GM19468 (cell line): ENCODE data around the gene OR6N1.

Experiments used
- ATAC-seq: cut with Tn5 transposase; IDR thresholded peaks from one replicate; pipeline ENCODE4 v1.9.1; 2021; ENCODE audit warnings: mild to moderate bottlenecking, moderate library complexity, moderate number of reproducible peaks; ENCODE audit not compliant: unreplicated experiment; ENCODE audit errors: extremely low read depth

The OR6N1 gene

DNA sequence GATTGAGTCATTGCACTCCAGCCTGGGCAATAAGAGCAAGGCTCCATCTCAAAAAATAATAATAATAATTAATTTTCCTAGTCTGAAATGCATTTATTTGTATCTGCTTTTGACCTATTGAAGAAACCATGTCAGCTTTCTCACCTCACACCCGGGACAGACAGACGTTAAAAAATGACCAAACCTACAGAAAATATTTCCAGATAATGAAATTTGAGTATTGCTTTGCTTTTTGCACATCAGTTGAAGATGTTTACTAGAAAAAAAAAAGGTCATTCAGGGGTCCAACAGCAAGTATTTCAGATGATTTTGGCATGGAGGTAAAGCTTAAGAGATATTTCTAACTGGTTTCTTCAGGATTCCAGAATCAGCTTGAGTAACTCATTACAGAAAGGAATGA lies 17.6 kb downstream of the OR6N1 start, which contains the start of gene OR6K6:
Gene OR6K6, plus strand, starts transcription at position 301 of the 400 bp plus-strand sequence. CDS start 168 bp downstream, outside the sequence.
- no peak for ATAC-seq

DNA sequence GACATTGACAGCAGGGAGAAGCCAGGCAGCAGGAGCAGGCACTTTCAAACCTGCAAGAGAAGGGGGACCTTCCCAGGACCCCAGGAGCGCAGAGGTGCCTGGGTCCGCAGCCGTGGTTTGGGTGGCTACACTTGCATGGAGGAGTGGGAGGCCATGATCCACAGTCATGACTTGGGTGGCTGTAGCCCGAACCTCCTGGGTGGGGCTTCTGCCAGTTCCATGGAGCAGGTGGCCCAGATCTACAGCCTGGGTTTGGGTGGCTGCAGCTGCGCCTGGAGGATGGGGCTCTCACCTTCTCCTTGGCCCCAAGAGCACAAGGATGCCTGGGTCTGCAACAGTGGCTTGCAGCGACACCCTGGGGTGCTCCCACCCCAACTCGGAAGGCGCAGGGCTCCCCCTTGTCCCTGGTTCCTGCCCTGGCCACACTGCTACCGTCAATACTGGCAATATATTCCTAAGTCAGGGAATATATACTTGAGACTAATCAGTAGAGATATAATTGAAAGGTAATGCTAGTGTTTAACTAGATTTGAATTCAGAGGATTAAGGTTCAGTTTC lies 19.8 kb downstream of the OR6N1 start:
- no peak for ATAC-seq

DNA sequence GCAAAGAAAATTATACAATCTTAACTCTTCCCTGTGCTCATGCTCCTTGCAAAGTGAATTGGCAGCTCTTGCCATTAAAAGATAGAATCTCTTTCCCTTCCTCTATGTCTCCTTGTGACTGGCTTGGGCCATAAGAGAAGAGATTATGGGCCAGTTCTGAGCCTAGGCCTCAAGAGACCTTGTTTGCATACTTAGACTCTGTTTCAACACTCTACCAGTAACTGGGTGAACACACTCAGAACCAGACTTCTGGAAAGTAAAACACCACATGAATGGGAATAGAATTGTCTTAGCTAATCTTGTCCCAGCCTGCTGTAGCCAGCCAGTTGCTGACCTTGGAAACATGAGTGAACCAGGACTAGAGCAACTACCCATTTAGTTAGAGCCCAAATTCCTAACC lies 36.1 kb downstream of the OR6N1 start:
- no peak for ATAC-seq

DNA sequence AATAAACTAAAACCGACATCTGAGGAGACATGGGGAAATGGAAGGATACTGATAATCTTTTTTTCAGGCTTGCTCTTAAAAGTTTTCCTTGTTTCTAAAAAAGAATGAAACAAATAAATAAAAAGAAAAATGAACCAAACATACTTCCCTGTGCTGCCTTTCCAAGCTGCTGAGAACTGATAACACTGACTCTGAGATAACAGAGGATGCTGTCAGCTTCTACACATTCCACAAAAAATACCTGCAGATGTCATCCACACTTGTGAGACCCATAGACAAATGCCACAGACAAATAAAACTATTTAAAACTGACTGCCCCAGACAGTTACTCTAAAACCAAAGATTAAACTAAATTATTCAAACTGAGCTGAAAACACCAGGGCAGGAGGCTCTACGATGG lies 39.5 kb downstream of the OR6N1 start:
- ATAC-seq = no peak

DNA sequence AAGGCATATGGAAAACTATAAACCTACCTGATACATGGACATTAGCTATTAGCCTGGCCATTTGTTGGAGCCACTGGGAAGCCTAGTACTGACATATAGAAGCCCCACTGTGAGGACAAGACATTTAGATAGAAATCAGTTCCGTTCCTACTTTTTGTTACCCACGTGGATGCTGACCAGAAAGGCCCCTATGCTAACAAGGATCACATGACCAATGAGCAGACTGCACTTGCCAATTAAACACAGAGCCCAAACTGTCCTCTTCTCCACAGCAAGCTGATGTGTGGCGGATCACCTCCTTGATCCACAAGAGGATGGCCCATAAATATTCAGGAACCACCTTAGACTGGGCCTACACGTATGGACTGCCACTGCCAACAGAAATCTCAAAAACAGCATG lies 40.3 kb downstream of the OR6N1 start:
- ATAC-seq = no peak

DNA sequence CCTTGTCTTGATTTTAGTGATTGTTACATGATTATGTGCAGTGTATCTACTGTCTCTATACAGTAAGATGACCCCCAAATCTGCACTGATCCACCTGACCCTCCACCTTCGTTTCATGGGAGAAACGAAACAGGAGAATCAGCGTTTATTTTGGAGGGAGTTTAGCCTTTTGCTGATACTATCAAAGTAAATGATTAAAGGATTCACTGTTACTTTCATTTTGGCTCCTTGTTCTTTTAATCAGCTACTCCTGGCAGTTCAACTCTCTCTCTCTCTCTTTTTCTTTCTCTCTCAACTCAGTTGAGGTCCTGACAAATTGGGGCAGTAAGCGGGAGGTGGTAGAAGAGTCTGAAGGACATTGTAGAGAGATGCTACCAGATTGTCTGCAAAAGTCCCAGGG lies 41.5 kb downstream of the OR6N1 start:
- no peak for ATAC-seq

DNA sequence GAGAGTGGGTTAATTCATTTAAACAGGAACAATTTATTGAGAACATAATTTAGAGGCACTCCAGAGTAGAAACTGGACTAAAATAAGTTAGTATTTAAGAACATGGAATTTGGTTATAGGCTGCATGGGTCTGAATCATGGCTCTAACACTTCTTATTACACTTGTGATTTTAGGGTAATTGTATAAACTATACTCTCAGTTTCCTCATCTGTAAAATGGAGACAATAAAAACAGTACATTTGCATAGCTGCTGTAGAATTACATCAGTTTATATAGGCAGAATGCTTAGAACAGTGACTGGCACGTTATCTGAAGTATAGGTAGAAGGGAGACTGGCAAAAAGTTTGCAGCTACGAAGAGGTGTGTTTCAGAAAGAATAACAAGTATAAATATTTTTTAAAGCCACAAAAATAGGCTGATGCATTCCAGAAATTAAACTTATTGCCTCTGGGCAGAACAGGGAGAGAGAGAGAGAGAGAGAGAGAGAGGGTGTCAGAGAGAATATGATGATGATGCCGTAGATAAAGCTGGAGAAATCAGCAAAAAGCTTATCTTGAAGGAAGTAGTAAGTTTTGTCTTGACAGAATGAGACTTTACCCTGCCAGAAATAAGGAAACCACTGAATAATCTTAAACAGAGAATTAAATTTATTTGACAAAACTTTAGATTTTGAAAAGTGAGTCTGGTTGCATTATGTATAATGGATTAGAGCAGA lies 43.3 kb downstream of the OR6N1 start:
- ATAC-seq = no peak

DNA sequence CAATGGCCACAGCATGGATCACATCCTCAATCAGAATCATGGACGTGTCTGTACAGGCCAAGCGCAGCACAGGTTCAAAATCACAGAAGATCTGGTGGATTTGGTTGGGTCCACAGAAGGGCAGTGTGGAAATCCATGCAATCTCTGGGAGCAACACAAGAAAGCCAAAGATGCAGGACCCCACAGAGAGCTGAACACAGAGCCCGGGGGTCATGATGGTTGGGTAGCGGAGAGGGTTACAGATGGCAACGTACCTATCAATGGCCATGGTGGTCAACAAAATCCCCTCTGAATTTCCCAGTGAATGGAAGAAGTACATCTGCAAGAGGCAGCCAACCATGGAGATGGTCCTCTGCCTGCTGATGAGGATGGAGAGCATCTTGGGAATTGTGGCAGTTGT lies 47.6 kb downstream of the OR6N1 start:
- no peak for ATAC-seq

DNA sequence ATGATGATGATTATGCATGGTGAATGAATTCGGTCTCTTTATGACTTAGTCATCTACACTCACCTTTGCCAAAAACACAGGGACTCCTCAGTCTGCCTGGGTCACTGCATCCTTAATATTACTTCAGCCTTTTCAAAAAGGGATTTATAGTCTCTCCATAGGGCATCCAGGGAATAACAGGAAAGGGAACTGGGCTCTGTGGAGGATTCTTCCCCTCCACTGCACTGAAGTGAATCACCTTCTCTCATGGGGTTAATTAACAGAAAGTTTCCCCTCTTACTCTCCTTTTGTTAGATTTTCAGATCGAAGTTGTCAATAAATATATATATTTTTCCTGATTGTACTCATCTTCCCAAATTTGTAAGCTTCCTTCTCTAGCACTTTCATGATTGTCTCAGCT lies 51.4 kb downstream of the OR6N1 start, which contains the start of gene OR6K3:
Gene OR6K3, minus strand, starts transcription at position 101 of the 400 bp plus-strand sequence. CDS start 2,605 bp downstream, outside the sequence.
- no peak for ATAC-seq

DNA sequence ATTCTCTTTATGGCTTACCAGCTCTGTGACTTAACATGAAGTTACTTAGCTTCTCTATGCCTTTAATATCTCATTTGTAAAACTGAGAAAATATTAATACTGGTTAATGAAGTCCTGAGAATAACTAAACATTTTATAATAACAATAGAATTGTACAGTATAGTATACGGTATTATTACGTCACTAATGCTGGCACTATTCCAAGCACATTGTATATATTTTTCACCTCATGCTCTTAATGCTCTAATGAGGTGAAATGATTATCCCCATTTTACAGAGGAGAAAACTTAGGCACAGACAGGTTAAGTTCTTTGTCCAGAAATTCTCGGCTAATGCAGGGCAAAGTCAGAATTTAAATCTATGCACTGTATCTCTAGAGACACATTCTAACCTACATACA lies 52.3 kb downstream of the OR6N1 start:
- ATAC-seq = no peak

DNA sequence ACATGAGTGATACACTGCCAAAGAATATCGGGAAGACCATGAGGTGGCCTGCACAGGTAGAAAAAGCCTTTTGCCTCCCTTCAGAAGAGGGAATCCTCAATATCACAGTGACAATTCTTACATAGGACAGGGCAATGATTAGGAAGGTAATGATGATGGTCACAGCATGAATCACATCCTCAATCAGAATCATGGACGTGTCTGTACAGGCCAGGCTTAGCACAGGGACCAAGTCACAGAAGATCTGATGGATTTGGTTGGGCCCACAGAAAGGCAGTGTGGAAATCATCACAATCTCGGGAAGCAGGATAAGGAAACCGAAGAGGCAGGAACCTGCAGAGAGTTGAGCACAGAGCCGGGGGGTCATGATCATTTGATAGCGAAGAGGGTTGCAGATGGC lies 54.7 kb downstream of the OR6N1 start:
- ATAC-seq = no peak

DNA sequence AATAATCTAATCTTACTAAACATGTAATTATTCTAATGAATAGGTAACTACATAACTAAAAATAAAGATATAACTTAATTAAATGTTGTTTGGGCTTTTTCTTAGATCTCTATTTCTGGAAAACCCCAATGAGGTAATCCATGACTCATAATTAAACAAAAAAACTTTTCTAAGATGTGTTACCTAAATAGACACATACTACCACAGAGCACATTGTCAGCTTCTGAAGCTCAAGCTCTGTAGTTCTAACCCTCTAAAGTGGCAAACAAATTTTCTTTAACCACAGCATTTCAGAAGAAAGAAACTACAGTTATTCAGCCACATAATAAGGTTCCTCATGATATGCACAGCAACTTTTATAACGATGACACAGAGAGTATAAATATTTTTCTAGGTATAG lies 55.7 kb downstream of the OR6N1 start:
- no peak for ATAC-seq

DNA sequence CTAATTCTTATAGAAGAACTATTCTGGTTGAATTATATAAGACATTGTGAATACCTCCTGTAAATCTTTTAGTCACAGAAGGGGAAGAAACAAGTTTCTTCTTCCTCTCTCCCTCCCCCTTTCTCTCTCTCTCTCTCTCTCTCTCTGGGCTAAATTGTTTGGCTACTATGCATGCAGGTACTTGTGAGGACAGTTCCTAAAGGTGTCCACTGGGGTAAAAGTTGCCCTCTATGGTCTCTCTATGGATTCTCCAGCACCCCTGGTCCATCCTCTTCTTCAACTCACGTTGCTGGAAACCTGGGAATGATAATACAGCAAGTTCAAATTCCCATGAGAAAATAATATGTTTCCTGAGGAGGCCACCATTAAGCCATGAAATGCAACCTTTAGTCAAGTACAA lies 57.2 kb downstream of the OR6N1 start:
- no peak for ATAC-seq
